PFSK-1 (cell line): ENCODE measurements around the gene SATB1.

Experiments used
- FOXP2 ChIP-seq: optimal IDR thresholded peaks from 2 replicates; pipeline ENCODE3; 2011; ENCODE audit warnings: borderline replicate concordance, control low read depth, inconsistent platforms; ENCODE audit not compliant: insufficient read depth; ENCODE audit errors: extremely low read length, extremely low read depth
- POLR2AphosphoS5 ChIP-seq: IDR thresholded peaks from 2 replicates; pipeline ENCODE4 v1.6.1; 2012; ENCODE audit warnings: low read depth, mild to moderate bottlenecking, control low read depth, low read length, moderate library complexity
- SIN3A ChIP-seq: IDR thresholded peaks from 2 replicates; pipeline ENCODE4 v1.6.1; 2012; ENCODE audit warnings: mild to moderate bottlenecking, low read length, moderate library complexity, borderline replicate concordance; ENCODE audit not compliant: insufficient read depth
- TAF1 ChIP-seq: IDR thresholded peaks from 2 replicates; pipeline ENCODE4 v1.6.1; 2012; ENCODE audit warnings: low read length, control low read depth, borderline replicate concordance; ENCODE audit not compliant: insufficient read depth
- TF ChIP-seq, protein P1 (sequence below), 2 experiments: IDR thresholded peaks; 2 replicates each; pipeline versions ENCODE4 v1.6.1 to v1.8.0; 2011 to 2012; ENCODE audit warnings: low read depth in 2 of 2, low read length in 2 of 2, control low read depth in 1 of 2, inconsistent platforms in 1 of 2, mild to moderate bottlenecking in 1 of 2, moderate library complexity in 1 of 2; ENCODE audit not compliant: insufficient read depth in 1 of 2

SATB1 gene

DNA sequence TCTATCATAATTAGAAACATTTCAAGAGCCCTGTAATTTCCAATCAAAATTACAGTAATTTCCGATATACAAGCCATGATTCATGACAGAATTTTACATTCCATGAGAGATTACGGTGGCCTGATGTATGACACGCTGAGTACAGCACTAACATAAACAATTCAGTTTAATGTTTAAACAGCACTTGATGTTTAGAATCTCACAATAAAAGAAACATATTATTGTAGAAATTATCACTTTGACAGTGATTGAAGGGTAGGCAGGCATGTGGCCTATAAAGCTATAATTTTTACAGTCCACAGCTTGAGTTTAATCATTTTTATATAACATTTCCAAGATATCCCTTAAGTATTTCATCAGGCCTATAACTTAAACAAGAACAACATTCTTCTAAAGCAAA is 48.5 kb downstream of the SATB1 start:
- TF ChIP-seq, protein P1, sequence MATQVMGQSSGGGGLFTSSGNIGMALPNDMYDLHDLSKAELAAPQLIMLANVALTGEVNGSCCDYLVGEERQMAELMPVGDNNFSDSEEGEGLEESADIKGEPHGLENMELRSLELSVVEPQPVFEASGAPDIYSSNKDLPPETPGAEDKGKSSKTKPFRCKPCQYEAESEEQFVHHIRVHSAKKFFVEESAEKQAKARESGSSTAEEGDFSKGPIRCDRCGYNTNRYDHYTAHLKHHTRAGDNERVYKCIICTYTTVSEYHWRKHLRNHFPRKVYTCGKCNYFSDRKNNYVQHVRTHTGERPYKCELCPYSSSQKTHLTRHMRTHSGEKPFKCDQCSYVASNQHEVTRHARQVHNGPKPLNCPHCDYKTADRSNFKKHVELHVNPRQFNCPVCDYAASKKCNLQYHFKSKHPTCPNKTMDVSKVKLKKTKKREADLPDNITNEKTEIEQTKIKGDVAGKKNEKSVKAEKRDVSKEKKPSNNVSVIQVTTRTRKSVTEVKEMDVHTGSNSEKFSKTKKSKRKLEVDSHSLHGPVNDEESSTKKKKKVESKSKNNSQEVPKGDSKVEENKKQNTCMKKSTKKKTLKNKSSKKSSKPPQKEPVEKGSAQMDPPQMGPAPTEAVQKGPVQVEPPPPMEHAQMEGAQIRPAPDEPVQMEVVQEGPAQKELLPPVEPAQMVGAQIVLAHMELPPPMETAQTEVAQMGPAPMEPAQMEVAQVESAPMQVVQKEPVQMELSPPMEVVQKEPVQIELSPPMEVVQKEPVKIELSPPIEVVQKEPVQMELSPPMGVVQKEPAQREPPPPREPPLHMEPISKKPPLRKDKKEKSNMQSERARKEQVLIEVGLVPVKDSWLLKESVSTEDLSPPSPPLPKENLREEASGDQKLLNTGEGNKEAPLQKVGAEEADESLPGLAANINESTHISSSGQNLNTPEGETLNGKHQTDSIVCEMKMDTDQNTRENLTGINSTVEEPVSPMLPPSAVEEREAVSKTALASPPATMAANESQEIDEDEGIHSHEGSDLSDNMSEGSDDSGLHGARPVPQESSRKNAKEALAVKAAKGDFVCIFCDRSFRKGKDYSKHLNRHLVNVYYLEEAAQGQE (IDR thresholded peaks at IDR 0.05; ENCODE audit: insufficient read depth in 1 of 2, low read depth in 2 of 2, low read length in 2 of 2) = no peak
- TF ChIP-seq SIN3A = no peak
- no peak for TF ChIP-seq POLR2AphosphoS5
- TF ChIP-seq FOXP2 = no peak
- no peak for TF ChIP-seq TAF1

DNA sequence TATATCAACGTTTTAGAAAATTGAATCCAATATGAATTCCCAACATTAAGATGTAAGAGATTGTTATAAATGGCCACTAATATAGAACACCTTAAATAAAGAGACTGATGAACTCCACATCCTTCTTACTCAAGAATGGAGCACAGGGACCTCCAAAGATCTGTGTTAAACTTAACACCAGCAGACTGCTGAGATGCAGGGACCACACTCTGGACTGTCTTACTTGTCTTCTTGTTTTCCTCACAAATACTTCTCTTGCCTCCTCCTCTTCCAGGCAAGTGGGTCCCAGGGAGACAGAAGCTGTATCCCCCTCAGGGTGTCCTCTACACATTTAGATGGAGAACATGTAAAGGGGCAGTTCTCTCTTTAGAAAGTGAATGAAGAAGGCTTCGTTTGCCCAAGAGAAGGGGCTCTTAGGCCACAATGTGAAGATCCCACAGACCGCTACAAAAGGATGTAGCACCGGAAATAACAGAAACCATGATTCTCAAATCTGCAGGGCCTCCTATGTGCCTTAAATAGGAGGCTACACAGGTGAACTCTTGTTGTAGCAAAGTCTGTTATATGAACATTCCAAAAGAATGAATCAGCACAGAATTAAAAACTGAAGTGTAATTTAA is 52.2 kb downstream of the SATB1 start:
- no peak for TF ChIP-seq FOXP2
- TF ChIP-seq SIN3A = no peak
- TF ChIP-seq, protein P1 (IDR thresholded peaks at IDR 0.05; ENCODE audit: insufficient read depth in 1 of 2, low read depth in 2 of 2, low read length in 2 of 2) = no peak
- TF ChIP-seq TAF1 = no peak
- no peak for TF ChIP-seq POLR2AphosphoS5

DNA sequence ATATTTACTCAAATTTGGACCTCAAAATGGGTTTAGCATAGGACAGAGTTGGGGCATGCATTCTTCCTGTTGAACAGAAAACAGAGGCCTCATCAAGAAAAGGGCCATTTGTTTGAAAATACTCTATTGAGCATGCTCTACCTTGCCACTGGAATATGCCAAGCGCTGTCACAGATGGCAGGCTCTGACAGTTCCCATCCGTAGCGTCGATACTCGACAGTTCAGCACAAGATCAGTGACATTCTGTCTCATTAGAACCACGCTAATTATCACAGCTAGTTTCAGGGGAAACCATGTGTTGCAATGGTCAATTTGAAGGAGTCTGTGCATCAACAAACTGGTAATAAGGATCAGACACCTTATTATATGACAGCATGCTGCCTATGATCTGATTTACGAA is 54.5 kb downstream of the SATB1 start:
- no peak for TF ChIP-seq POLR2AphosphoS5
- TF ChIP-seq TAF1 = no peak
- TF ChIP-seq, protein P1 (IDR thresholded peaks at IDR 0.05; ENCODE audit: insufficient read depth in 1 of 2, low read depth in 2 of 2, low read length in 2 of 2) = no peak
- no peak for TF ChIP-seq SIN3A
- no peak for TF ChIP-seq FOXP2

DNA sequence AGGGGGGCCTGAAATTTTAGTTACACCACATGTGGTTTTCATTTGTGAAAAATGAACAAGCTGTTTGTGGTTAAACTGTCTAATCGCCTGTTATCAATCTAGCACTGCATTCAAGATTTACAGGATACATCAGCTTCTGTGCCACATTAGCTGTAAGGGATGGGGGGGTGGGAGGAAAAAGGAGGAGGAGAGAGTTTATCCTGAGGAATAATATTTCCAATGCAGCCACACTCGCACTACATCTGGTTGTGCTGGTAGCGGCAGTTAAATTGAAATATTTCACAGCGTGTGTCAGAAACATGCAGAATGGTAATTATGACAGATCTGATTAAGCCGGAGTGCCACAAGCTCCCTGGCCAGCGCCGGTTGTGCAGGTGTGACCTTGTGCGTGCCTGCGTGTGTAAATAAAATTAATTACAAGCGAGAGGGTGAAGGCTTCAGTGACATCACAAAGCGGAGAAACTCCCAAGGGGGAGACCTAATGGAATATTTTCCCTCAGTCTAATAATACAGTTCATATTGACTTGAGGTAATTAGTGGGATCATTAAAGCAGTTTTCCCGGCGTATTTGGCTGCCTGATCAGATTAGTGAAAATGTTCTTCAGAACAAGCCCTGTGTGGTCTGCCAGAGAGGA is 55.5 kb downstream of the SATB1 start:
- TF ChIP-seq POLR2AphosphoS5 = no peak
- TF ChIP-seq SIN3A = no peak
- no peak for TF ChIP-seq TAF1
- TF ChIP-seq, protein P1 (IDR thresholded peaks at IDR 0.05; ENCODE audit: insufficient read depth in 1 of 2, low read depth in 2 of 2, low read length in 2 of 2) = no peak
- TF ChIP-seq FOXP2 = no peak

DNA sequence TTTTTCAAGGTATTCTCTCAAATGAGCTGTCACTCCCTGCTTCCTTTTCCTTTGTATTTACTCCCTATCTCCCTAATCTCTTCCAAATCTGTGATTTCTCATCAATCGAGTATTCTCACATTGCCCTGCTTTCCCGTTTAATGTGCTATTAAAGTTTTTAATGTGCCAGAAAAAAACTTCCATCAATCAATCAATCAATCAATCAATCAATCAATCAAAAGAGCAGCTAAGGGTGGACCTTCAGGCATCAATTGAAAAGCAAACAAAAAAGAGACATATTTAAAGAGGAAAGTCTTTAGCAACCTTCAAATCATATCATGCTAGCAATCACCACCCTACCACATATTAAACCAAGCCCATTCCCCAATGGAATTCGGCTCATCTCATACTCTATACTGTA is 58.9 kb downstream of the SATB1 start:
- TF ChIP-seq FOXP2 = no peak
- no peak for TF ChIP-seq SIN3A
- TF ChIP-seq TAF1 = no peak
- TF ChIP-seq POLR2AphosphoS5 = no peak
